Ishikawa (cell line): ENCODE data around the gene LRRFIP2.

Experiments
- CEBPB ChIP-seq: IDR thresholded peaks from 2 replicates; pipeline ENCODE4 v1.6.1; 2012
- CREB1 ChIP-seq: IDR thresholded peaks from 2 replicates; pipeline ENCODE4 v1.6.1; 2012; ENCODE audit warnings: low read depth
- EGR1 ChIP-seq: IDR thresholded peaks from 2 replicates; pipeline ENCODE4 v1.6.1; 2012
- EP300 ChIP-seq: IDR thresholded peaks from 2 replicates; pipeline ENCODE4 v1.6.1; 2012; ENCODE audit warnings: borderline replicate concordance
- FOXM1 ChIP-seq: IDR thresholded peaks from 2 replicates; pipeline ENCODE4 v1.6.1; 2012; ENCODE audit warnings: low read depth, borderline replicate concordance
- NFIC ChIP-seq: IDR thresholded peaks from 2 replicates; pipeline ENCODE4 v1.6.1; 2012
- RAD21 ChIP-seq: IDR thresholded peaks from 2 replicates; pipeline ENCODE4 v1.6.1; 2012; ENCODE audit warnings: low read depth
- TAF1 ChIP-seq: IDR thresholded peaks from 2 replicates; pipeline ENCODE4 v1.6.1; 2012; ENCODE audit warnings: low read depth, mild to moderate bottlenecking
- TCF12 ChIP-seq: IDR thresholded peaks from 2 replicates; pipeline ENCODE4 v1.6.1; 2012; ENCODE audit warnings: low read depth
- TEAD4 ChIP-seq: IDR thresholded peaks from 2 replicates; pipeline ENCODE4 v1.6.1; 2012
- YY1 ChIP-seq: IDR thresholded peaks from 2 replicates; pipeline ENCODE4 v1.6.1; 2012; ENCODE audit warnings: low read depth
- ZBTB7A ChIP-seq: IDR thresholded peaks from 2 replicates; pipeline ENCODE4 v1.6.1; 2012; ENCODE audit warnings: low read depth
- TF ChIP-seq, protein P1 (sequence below): IDR thresholded peaks from 2 replicates; pipeline ENCODE4 v1.6.1; 2012; ENCODE audit warnings: low read depth, mild to moderate bottlenecking
- TF ChIP-seq, protein P2 (sequence below): IDR thresholded peaks from 2 replicates; pipeline ENCODE4 v1.6.1; 2012
- TF ChIP-seq, protein P3 (sequence below): IDR thresholded peaks from 2 replicates; pipeline ENCODE4 v1.6.1; 2012

LRRFIP2 gene

DNA sequence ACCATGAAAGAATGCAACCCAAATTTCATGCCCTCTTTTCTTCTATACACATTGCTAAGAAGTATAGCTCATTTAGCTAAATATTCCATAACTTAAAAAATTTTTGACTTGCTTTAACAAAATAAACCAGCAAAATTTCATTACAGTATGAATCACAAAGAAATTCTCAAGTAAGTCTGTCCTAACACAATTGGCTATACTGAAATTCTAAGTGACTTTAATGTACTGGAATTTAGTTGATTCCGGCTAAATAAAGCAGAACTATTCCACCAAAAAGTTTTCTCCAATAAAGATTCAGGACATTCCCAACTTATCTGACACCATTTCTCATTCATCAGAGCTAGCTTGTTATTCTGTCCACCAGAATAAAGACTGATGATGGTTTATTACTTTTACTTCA is 23.8 kb downstream of the LRRFIP2 start:
- TF ChIP-seq, protein P1, sequence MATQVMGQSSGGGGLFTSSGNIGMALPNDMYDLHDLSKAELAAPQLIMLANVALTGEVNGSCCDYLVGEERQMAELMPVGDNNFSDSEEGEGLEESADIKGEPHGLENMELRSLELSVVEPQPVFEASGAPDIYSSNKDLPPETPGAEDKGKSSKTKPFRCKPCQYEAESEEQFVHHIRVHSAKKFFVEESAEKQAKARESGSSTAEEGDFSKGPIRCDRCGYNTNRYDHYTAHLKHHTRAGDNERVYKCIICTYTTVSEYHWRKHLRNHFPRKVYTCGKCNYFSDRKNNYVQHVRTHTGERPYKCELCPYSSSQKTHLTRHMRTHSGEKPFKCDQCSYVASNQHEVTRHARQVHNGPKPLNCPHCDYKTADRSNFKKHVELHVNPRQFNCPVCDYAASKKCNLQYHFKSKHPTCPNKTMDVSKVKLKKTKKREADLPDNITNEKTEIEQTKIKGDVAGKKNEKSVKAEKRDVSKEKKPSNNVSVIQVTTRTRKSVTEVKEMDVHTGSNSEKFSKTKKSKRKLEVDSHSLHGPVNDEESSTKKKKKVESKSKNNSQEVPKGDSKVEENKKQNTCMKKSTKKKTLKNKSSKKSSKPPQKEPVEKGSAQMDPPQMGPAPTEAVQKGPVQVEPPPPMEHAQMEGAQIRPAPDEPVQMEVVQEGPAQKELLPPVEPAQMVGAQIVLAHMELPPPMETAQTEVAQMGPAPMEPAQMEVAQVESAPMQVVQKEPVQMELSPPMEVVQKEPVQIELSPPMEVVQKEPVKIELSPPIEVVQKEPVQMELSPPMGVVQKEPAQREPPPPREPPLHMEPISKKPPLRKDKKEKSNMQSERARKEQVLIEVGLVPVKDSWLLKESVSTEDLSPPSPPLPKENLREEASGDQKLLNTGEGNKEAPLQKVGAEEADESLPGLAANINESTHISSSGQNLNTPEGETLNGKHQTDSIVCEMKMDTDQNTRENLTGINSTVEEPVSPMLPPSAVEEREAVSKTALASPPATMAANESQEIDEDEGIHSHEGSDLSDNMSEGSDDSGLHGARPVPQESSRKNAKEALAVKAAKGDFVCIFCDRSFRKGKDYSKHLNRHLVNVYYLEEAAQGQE: no peak
- TF ChIP-seq CREB1 (no peak), TEAD4 (no peak), YY1 (no peak), CEBPB (no peak), EP300 (no peak), TAF1 (no peak), EGR1 (no peak), FOXM1 (no peak), RAD21 (no peak), TCF12 (no peak)
- TF ChIP-seq, protein P2, sequence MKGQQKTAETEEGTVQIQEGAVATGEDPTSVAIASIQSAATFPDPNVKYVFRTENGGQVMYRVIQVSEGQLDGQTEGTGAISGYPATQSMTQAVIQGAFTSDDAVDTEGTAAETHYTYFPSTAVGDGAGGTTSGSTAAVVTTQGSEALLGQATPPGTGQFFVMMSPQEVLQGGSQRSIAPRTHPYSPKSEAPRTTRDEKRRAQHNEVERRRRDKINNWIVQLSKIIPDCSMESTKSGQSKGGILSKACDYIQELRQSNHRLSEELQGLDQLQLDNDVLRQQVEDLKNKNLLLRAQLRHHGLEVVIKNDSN: no peak

DNA sequence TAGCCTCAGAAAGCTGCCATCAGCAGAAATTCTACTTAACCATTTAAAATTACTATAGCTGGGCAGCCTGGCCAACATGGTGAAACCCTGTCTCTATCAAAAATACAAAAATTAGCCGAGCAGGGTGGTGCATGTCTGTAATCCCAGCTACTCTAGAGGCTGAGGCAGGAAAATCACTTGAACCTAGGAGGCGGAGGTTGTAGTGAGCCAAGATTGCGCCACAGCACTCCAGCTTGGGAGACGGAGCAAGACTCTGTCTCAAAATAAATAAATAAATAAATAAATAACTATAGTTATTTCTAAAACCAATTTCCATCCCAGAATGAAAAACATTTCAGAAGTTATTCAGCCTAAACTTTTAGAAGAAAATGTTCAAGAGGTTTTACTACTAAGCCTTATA is 25.1 kb downstream of the LRRFIP2 start:
- TF ChIP-seq NFIC (no peak), TCF12 (no peak), TEAD4 (no peak), FOXM1 (no peak), CEBPB (no peak), CREB1 (no peak), EGR1 (no peak), ZBTB7A (no peak), EP300 (no peak), RAD21 (no peak), YY1 (no peak), TAF1 (no peak)
- TF ChIP-seq, protein P1: no peak
- TF ChIP-seq, protein P2: no peak
- TF ChIP-seq, protein P3, sequence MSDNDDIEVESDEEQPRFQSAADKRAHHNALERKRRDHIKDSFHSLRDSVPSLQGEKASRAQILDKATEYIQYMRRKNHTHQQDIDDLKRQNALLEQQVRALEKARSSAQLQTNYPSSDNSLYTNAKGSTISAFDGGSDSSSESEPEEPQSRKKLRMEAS: no peak

DNA sequence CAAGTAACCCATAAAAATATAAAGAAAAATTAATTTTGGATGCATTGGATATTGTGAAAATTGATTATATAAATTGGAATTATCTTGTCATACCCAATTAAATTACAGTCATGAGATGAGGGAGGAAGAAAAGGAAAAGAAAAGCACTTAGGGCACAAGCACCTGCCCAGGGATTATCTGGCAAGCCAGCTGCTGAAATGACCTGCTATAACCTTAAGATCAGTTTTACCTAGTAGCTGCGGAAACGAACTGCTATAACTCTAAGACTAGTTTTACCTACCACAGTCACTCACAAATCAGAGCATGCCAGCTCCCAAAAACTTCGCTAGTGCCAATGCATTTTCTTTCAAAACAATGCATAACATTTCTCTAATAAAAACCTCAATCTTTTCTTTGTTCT is 26.2 kb downstream of the LRRFIP2 start:
- TF ChIP-seq EGR1 (no peak), RAD21 (no peak), TEAD4 (no peak), NFIC (no peak), CEBPB (no peak), TAF1 (no peak), ZBTB7A (no peak)
- TF ChIP-seq, protein P3: no peak
- TF ChIP-seq, protein P1: no peak
- TF ChIP-seq, protein P2: no peak

DNA sequence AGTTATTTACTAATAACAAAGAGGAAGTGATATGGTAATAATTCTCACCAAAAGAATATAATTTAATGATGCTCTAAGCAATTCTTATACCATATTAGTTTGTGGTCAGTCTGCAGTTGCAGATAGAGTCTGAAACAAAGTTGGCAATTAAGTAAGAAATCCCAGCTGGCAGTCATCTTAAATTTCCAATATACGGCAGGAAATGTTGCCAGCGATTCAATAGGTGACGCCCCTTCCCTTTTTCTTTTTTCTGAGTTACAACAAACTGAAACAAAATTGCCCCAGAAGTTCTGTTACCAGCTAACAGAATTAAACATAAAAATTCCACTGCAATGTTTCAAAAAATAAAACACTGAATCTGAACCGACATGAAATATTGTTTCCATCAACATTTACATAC is 26.7 kb downstream of the LRRFIP2 start:
- TF ChIP-seq TEAD4: no peak
- TF ChIP-seq, protein P2: no peak
- no peak for TF ChIP-seq FOXM1
- no peak for TF ChIP-seq RAD21
- no peak for TF ChIP-seq TAF1
- TF ChIP-seq EP300: no peak
- TF ChIP-seq CEBPB: no peak
- TF ChIP-seq, protein P1: no peak
- TF ChIP-seq ZBTB7A: no peak
- TF ChIP-seq, protein P3: no peak
